Raji (cell line): ENCODE measurements around the gene AKAP13.

Source experiments
- POLR2A ChIP-seq: IDR thresholded peaks from 2 replicates; pipeline ENCODE4 v1.6.1; 2011; ENCODE audit warnings: low read depth, low read length, control low read depth; ENCODE audit not compliant: insufficient read depth

AKAP13 gene

DNA sequence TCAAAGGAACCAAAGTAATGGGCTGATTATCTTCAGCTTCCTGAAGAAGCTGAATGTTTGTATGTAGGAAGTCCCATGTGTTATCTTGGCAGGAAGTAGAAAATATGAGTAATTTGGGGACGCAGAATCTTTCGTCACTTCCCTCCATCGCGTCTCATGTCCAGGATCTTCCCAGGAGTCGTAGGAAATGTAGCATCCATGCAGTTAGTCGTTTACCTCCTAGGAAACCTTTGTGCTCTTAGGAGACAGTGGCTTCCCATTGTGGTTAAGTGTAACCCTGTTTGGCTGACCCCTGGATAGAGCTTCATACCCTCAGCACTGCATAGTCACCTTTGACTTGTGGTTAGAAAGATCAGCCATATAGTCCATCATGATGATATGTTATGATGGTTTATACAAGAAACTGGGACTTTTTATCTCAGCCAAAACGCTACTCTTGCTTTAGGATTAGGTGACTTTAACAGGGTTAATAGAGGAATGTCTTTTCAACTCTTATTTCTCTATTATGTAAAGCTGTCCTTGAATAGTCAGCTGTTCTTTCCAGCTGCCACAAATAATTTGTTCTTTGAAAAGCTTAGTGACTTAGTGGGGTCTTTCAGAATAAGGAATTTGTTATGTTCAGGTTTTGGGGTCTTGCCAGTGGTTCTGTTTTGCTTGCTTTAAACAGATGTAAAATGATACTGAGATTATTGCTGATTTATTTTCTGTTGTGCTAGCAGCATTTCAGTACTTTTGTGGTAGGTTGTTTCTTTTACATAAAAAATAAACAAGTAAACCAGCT lies 322.1 kb downstream of the AKAP13 start:
- peak; percentile 44; the same call in 1 of the 2 replicates for TF ChIP-seq POLR2A

- TF ChIP-seq POLR2A = no peak
Measured at GRCh38 chr15:85704066-85704465, 323.7 kb downstream of the AKAP13 start.

GRCh38 chr15:85704720-85705429 lies 324.5 kb downstream of the AKAP13 start:
- TF ChIP-seq POLR2A = no peak

DNA sequence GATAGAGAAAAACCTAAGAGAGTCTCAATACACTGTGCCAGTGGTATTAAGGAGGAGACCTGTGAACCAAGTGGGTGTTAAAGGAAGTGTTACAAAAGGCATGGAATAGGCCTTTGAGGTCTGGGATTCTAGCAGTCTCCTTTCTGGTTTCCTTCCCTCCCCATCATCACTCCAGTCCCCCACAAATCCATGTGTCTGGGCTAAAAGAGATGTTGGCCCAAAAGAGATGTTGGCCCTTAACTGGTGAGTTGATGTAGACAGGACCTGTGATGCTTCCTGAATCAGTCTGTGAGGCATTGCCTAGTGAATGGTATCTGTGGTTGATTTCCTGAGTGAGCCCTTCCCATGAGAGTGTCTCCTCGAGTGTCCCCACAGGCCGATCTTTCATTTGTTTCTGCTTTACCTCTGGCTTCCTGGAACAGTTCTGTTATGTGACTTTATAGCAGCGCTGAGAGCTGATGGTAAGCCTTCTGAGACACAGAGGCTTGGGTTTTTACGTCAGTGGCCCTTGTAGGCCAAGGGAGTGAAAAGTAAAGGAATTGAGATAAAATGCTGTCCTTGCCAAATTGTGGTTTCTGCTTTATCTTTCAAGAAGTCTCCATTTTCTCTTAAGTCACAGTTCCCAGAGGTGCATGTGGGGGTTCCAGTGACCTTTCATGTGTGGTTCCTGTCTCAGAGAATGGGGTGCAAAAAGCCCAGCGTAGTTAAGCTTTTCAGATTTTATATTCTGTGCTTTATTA lies 326.5 kb downstream of the AKAP13 start:
- TF ChIP-seq POLR2A = peak; percentile 30; the same call in 1 of the 2 replicates

- no peak for TF ChIP-seq POLR2A
Measured at GRCh38 chr15:85707519-85708338, 327.3 kb downstream of the AKAP13 start.

- no peak for TF ChIP-seq POLR2A
Measured at GRCh38 chr15:85708402-85708941, 328.1 kb downstream of the AKAP13 start.

DNA sequence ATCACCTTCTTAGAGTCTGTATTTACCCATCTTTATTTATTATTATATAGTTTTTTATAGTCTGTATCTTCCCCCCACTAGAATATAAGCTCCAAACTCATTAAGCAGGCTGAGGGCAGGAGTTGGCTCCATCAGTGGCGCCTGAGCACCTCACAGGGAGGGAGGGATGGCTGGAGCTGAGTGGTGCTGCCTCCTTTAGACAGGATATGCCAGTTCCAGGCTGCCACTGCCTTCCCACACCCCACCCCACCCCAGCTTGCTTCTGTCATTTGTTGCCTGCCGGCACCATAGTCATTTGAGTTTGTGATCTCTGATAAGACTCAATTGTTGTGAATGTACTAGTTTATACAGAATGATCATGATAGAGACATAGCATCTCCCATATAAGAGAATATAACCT lies 328.8 kb downstream of the AKAP13 start:
- no peak for TF ChIP-seq POLR2A

- no peak for TF ChIP-seq POLR2A
Measured at GRCh38 chr15:85710340-85710842, 330.0 kb downstream of the AKAP13 start.

DNA sequence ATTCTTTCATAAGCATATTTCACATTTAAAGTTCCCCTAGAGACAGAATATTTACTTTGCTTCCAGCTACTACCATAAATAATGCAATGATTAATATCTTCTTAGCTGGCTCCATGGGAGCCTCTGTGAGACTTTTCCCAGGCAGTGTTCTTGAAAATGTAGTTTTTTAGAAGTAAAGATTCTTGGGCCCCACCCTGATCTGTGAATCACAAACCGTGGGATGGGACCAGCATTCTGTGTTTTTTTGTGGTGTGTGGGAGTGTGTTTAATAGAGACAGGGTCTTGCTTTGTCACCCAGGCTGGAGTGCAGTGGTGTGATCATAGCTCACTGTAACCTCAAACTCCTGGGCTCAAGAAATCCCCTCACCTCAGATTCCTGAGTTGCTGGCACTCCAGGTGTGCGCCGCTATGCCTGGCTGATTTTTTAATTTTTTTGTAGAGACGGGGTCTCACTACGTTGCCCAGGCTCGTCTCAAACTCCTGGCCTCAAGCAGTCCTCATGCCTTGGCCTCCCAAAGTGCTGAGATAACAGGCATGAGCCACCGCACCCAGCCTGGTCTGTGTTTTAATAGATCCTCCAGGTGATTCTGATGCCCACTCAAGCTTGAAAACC lies 331.3 kb downstream of the AKAP13 start:
- no peak for TF ChIP-seq POLR2A

GRCh38 chr15:85716261-85716660 lies 335.9 kb downstream of the AKAP13 start:
- TF ChIP-seq POLR2A = no peak

GRCh38 chr15:85717212-85717611 lies 336.8 kb downstream of the AKAP13 start:
- TF ChIP-seq POLR2A = no peak

- TF ChIP-seq POLR2A = no peak
Measured at GRCh38 chr15:85718271-85718971, 338.0 kb downstream of the AKAP13 start.

DNA sequence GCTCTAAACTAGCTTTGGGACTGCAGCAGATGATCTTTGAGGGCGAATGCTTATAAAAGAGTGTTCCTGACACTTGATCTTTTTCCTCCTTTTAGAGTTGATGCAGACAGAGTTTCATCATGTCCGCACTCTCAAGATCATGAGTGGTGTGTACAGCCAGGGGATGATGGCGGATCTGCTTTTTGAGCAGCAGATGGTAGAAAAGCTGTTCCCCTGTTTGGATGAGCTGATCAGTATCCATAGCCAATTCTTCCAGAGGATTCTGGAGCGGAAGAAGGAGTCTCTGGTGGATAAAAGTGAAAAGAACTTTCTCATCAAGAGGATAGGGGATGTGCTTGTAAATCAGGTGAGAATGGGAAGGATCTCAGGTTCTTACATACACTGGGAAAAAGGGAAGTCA lies 338.6 kb downstream of the AKAP13 start:
- TF ChIP-seq POLR2A = no peak

- no peak for TF ChIP-seq POLR2A
Measured at GRCh38 chr15:85722374-85723152, 342.2 kb downstream of the AKAP13 start.
